ENCODE measurements around the gene CENPX.

The CENPX gene

GRCh38 chr17:82035956-82036633 lies 13.4 kb upstream of the CENPX start:
- Mint-ChIP-seq H3K4me3 (peak overlapping the region; percentile 87 to 92), H3K9me3 (no peaks in the 10 kb centered on the region), H3K27ac (no peak overlapping the region), H3K27me3 (no peaks in the 10 kb centered on the region), H3K4me1 (peaks cover 33% of the 10 kb centered on the region)
- ATAC-seq (no peak), DNase-seq (no peak)

GRCh38 chr17:82035488-82035887 lies 12.8 kb upstream of the CENPX start:
- Mint-ChIP-seq H3K4me1 (peaks cover 36% of the 10 kb centered on the region), H3K27me3 (no peaks in the 10 kb centered on the region), H3K27ac (no peak overlapping the region), H3K9me3 (no peaks in the 10 kb centered on the region), H3K4me3 (no peak overlapping the region)
- no peak for DNase-seq
- no peak for ATAC-seq

GRCh38 chr17:82034371-82035011 lies 11.8 kb upstream of the CENPX start:
- DNase-seq (no peak), ATAC-seq (no peak)
- peaks cover 43% of the 10 kb centered on the region for H3K4me1 Mint-ChIP-seq
- no peaks in the 10 kb centered on the region for H3K9me3 Mint-ChIP-seq
- no peak overlapping the region for H3K27ac Mint-ChIP-seq
- H3K27me3 Mint-ChIP-seq: no peaks in the 10 kb centered on the region
- no peak overlapping the region for H3K4me3 Mint-ChIP-seq

GRCh38 chr17:82033359-82034085 lies 10.8 kb upstream of the CENPX start:
- peaks cover 38% of the 10 kb centered on the region for H3K4me1 Mint-ChIP-seq
- H3K9me3 Mint-ChIP-seq: no peaks in the 10 kb centered on the region
- ATAC-seq: no peak
- H3K27me3 Mint-ChIP-seq: no peaks in the 10 kb centered on the region
- H3K4me3 Mint-ChIP-seq: peak overlapping the region in 1 of 2 donors; percentile 57
- DNase-seq: no peak
- no peak overlapping the region for H3K27ac Mint-ChIP-seq

- H3K27me3 Mint-ChIP-seq: no peaks in the 10 kb centered on the region
- peak overlapping the region; percentile 37 to 57 for H3K4me3 Mint-ChIP-seq
- no peak overlapping the region for H3K27ac Mint-ChIP-seq
- H3K4me1 Mint-ChIP-seq: peaks cover 37% of the 10 kb centered on the region
- no peaks in the 10 kb centered on the region for H3K9me3 Mint-ChIP-seq
- ATAC-seq: peak; percentile 42
- DNase-seq: peak; percentile 45 to 51
Observed at GRCh38 chr17:82031885-82032627, 9.4 kb upstream of the CENPX start.

- no peak for DNase-seq
- H3K4me1 Mint-ChIP-seq: peaks cover 35% of the 10 kb centered on the region
- peak; percentile 36 for ATAC-seq
- H3K27ac Mint-ChIP-seq: peak within 1 kb of the TSS in 1 of 2 donors; percentile 25
- H3K27me3 Mint-ChIP-seq: no peaks in the 10 kb centered on the region
- H3K4me3 Mint-ChIP-seq: peak within 1 kb of the TSS; percentile 92 to 97
- no peaks in the 10 kb centered on the region for H3K9me3 Mint-ChIP-seq
Observed at GRCh38 chr17:82031303-82031884, 8.7 kb upstream of the CENPX start, which contains the start of gene RAC3. TSS of gene RAC3 (plus strand) at chr17:82031678. CDS start at chr17:82031762, 84 bp downstream.

GRCh38 chr17:82030470-82031302 lies 8.0 kb upstream of the CENPX start:
- H3K4me3 Mint-ChIP-seq: peak overlapping the region; percentile 92 to 97
- peak overlapping the region in 1 of 2 donors; percentile 25 for H3K27ac Mint-ChIP-seq
- no peaks in the 10 kb centered on the region for H3K27me3 Mint-ChIP-seq
- peak; percentile 88 for DNase-seq
- peaks cover 28% of the 10 kb centered on the region for H3K4me1 Mint-ChIP-seq
- ATAC-seq: peak; percentile 75
- H3K9me3 Mint-ChIP-seq: no peaks in the 10 kb centered on the region

GRCh38 chr17:82029990-82030469 lies 7.4 kb upstream of the CENPX start:
- DNase-seq (no peak), ATAC-seq (peak; percentile 2)
- no peaks in the 10 kb centered on the region for H3K9me3 Mint-ChIP-seq
- H3K4me3 Mint-ChIP-seq: peak overlapping the region in 1 of 2 donors; percentile 97
- peaks cover 24% of the 10 kb centered on the region for H3K4me1 Mint-ChIP-seq
- no peak overlapping the region for H3K27ac Mint-ChIP-seq
- no peaks in the 10 kb centered on the region for H3K27me3 Mint-ChIP-seq

- H3K4me3 Mint-ChIP-seq: peak overlapping the region; percentile 16 to 56
- no peaks in the 10 kb centered on the region for H3K27me3 Mint-ChIP-seq
- H3K27ac Mint-ChIP-seq: no peak overlapping the region
- peaks cover 27% of the 10 kb centered on the region for H3K4me1 Mint-ChIP-seq
- ATAC-seq: no peak
- H3K9me3 Mint-ChIP-seq: no peaks in the 10 kb centered on the region
- DNase-seq: no peak
Observed at GRCh38 chr17:82029391-82029790, 6.7 kb upstream of the CENPX start.

- Mint-ChIP-seq H3K4me3 (no peak overlapping the region), H3K4me1 (peaks cover 31% of the 10 kb centered on the region), H3K27ac (no peak overlapping the region), H3K9me3 (no peaks in the 10 kb centered on the region), H3K27me3 (no peaks in the 10 kb centered on the region)
- ATAC-seq (no peak), DNase-seq (no peak)
Observed at GRCh38 chr17:82028966-82029365, 6.3 kb upstream of the CENPX start.

GRCh38 chr17:82028246-82028645 lies 5.6 kb upstream of the CENPX start:
- no peak overlapping the region for H3K4me3 Mint-ChIP-seq

GRCh38 chr17:82025401-82026107 lies 2.9 kb upstream of the CENPX start:
- ATAC-seq (no peak), DNase-seq (no peak)
- H3K4me3 Mint-ChIP-seq: no peak overlapping the region
- no peaks in the 10 kb centered on the region for H3K27me3 Mint-ChIP-seq
- H3K4me1 Mint-ChIP-seq: peaks cover 52% of the 10 kb centered on the region
- no peak overlapping the region for H3K27ac Mint-ChIP-seq
- H3K9me3 Mint-ChIP-seq: no peaks in the 10 kb centered on the region

More at GRCh38 chr17:82028246-82028645, 5.6 kb upstream of the CENPX start:
- Mint-ChIP-seq H3K9me3 (no peaks in the 10 kb centered on the region), H3K4me1 (peaks cover 36% of the 10 kb centered on the region), H3K27ac (no peak overlapping the region), H3K27me3 (no peaks in the 10 kb centered on the region)
- DNase-seq (no peak), ATAC-seq (no peak)

- Mint-ChIP-seq H3K4me3 (no peak overlapping the region), H3K27me3 (no peaks in the 10 kb centered on the region), H3K4me1 (peaks cover 55% of the 10 kb centered on the region), H3K27ac (no peak overlapping the region), H3K9me3 (no peaks in the 10 kb centered on the region)
- DNase-seq (no peak), ATAC-seq (no peak)
Observed at GRCh38 chr17:82024859-82025258, 2.2 kb upstream of the CENPX start.

Measured in stimulated activated naive CD8-positive, alpha-beta T cell treated with anti-CD3 and anti-CD28 coated beads, Interleukin-15, amount 100 ng/mL, for 72 hours (primary cell).